SH-SY5Y (cell line): ENCODE results near the gene USH2A.

Source experiments
- GATA2 ChIP-seq: IDR thresholded peaks from 2 replicates; pipeline ENCODE4 v1.6.1; 2011; ENCODE audit warnings: mild to moderate bottlenecking, low read depth, low read length
- GATA3 ChIP-seq: IDR thresholded peaks from 2 replicates; pipeline ENCODE4 v1.6.1; 2011; ENCODE audit warnings: low read depth, mild to moderate bottlenecking, low read length, moderate library complexity

USH2A gene

GRCh38 chr1:215657047-215657446 is 766.2 kb downstream of the USH2A start:
- TF ChIP-seq GATA2: no peak; the same call in 1 of the 2 replicates
- TF ChIP-seq GATA3: no peak

GRCh38 chr1:215652371-215652770 is 770.9 kb downstream of the USH2A start:
- TF ChIP-seq GATA3: no peak
- TF ChIP-seq GATA2: no peak

DNA sequence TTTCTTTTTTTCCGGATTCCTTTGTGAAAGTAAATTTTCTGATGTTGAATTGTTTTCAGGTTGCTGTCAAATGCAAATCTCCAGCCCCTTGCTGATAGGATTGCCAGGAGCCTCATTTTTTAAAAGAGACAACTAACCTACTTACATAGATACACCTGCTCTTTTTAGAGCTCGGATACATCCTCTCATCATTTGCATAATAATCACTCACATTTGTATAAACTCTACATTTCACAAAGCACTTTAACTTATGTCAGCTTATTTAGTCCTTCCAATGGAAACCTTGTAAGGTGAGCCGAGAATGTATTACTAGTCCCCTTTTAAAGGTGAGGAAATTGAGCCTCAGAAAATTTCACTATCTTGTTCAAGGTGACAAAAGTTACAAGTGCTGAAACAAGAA is 771.4 kb downstream of the USH2A start:
- TF ChIP-seq GATA2 (no peak), GATA3 (no peak)

DNA sequence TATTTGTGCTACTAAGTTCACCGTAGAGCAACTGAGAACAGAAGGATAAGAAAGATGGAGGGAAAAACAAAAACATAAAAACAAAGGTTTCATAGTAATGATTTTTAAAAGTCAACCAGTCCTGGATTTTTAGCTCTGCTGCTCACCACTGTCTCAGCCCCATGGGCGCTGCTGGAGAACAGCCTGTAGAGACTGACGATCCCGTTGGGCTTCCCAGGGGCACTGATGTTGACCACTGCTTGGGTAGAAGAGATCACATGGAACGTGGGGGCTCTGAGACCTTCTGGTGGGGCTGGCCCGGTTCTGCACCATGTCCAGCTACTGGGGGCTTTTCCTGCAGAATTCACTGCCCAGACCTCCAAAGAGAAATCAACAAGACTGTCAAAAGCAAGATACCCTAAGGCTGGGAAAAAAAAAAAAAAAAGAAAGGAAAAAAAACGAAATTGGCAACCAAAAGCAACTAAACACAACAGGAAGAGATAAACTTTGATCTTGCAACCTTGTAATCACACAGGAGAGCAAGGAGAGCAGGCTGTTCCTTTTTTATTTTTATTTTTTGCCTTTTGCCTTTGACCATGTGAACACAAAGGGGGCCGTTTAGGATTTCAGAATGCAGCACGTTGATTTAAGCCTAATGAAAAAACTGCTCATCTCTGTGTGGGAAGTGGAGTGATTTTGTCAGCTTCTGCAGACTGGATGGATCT is 772.6 kb downstream of the USH2A start:
- TF ChIP-seq GATA3: no peak
- no peak for TF ChIP-seq GATA2

- TF ChIP-seq GATA2: no peak
- TF ChIP-seq GATA3: no peak
These were observed 774.3 kb downstream of the USH2A start for GRCh38 chr1:215648957-215649356.

DNA sequence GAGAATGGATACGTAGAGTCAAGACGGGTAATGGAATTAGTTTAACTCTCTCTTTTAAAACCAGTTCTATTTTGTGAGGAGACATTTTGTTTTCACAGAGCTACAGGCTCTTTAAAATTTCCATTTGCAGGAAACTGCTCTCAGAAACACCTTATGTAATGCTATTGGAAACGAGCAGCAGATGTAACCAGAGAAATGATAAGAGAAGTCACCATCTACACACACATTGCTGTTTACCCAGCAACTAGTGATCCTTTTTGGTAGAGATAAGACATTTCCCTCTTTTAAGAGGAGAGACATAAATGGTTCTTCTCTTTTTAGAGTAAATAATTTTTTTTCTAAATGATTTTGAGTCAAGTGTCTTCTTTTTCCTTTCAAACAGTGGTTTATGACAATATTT is 775.5 kb downstream of the USH2A start:
- TF ChIP-seq GATA3 (no peak), GATA2 (no peak)

DNA sequence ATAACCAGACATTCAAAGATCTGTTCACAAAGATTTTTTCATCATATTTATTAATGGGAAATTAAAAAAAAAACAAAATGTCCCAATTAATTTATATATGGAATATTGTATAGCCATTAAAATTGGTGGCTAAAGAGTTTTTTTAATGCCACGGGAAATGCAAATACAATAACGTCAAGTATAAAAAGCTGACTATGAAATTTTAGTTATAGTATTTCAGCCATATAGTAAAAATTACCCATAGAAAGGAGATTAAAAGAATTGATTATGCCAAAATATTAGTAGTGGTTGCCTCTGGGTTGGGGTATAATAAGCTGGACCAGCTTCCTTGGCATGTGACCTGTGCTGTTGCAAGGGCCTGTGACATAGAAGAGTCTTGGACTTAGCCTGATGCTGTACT is 777.4 kb downstream of the USH2A start:
- TF ChIP-seq GATA3 (no peak), GATA2 (no peak)

- TF ChIP-seq GATA3: no peak
- no peak for TF ChIP-seq GATA2
These were observed 778.1 kb downstream of the USH2A start for GRCh38 chr1:215645182-215645581.

DNA sequence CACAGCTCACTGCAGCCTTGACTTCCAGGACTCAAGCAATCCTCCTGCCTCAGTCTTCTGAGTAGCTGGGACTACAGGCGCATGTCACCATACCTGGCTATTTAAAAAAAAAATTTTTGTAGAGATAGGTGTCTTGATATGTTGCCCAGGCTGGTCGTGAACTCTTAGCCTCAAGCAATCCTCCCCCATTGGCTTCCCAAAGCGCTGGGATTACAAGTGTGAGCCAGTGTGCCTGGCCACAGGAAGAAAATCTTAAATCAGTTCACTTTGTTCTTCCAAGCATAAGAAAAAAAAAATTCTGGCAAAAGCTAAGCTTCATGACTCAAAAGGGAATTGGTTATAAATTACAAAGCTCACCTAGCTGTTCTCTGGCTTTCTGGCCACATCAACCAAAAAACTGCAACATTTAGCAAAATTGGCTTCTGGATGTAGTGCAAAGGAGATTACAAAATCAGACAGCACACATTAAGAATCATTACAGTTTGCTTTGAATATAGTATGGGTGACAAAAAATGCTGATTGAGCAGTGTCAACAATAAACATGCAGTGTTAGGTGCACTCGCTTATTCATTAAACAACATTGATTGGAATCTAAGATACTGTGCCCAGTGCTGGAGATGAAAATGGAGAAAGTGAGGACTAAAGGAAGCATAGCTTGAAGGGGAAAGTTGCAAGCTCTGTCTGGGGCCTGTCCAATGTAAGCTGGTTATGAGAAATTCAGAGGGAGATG is 779.5 kb downstream of the USH2A start:
- TF ChIP-seq GATA2: no peak
- TF ChIP-seq GATA3: no peak

GRCh38 chr1:215640429-215641148 is 782.7 kb downstream of the USH2A start:
- TF ChIP-seq GATA2 (no peak), GATA3 (no peak)

- TF ChIP-seq GATA3 (no peak), GATA2 (no peak)
These were observed 786.1 kb downstream of the USH2A start for GRCh38 chr1:215637041-215637573.

DNA sequence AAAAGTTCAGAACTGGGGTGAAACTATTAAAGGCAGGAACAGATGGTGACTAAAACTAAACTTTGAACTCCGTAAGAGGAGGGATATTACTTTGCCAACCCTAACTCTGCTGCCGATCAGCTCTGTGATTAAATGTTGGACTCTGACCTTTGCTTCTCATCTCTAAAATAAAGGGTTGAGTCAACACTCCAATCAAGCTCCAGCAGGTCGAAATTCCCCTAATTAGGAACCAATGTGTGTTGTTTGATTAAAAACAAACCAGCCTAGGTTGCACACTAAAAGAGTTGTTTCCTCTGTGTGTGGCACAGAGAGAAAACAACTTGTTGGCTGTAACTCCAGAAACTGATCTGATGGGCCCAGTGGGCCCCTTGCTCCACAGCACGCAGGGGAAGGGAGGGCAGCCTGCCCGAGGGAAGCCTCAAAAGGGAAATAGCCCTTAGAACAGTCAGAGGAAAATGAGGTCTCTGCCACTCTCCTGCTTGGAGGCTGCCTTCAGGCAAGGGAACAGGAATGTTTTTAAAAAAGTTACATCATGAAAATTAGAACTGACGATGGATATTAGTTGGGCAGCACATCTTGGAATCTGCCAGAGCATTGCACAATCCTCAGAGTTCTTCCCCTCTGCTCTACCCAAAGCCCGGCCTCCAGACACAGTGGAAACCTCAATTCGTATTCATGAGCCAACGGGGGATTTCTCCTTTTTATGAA is 786.8 kb downstream of the USH2A start:
- no peak for TF ChIP-seq GATA2
- TF ChIP-seq GATA3: no peak

DNA sequence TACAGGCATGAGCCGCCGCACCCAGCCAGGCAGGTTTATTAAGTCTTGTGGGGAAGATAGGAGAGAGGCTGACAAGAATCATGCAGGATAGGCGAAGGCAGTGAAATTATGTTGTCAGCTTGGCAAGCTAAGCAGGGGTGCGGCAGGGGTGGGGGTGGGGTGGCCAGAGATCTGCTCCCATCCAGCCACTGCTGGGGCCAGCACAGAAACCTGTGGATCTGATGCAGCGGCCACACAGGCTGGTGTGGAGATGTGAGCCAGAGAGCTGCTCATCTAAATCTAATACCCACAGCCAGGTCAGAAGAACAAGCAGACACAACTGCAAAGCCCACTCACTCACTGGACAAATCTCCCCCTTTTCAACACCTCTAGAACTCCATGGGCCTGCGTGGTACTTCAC is 787.4 kb downstream of the USH2A start:
- TF ChIP-seq GATA3: no peak
- no peak for TF ChIP-seq GATA2

- no peak for TF ChIP-seq GATA2
- TF ChIP-seq GATA3: no peak
These were observed 791.8 kb downstream of the USH2A start for GRCh38 chr1:215631489-215631888.
